ENCODE results near the gene THOC2.
A peak's percentile ranks its signal among the peaks of the same experiment; 100 is the strongest.
"Not testable (repeated sequence)": the region's sequence is repeated elsewhere in the genome, so short reads cannot be mapped to it uniquely, and the experiment has no call there.

The THOC2 gene

GRCh38 chrX:123734079-123734478, 1.2 kb upstream of the THOC2 start:
- DNase-seq = not testable (repeated sequence)

GRCh38 chrX:123731987-123732669, 724 bp downstream of the THOC2 start:
- peak; percentile 28 for DNase-seq

- peak; percentile 33 for DNase-seq
These were observed 1.4 kb downstream of the THOC2 start for GRCh38 chrX:123731258-123731986.

- no peak for DNase-seq
These were observed 4.3 kb downstream of the THOC2 start for GRCh38 chrX:123728554-123728953.

- DNase-seq = no peak
These were observed 4.8 kb downstream of the THOC2 start for GRCh38 chrX:123728016-123728415.

GRCh38 chrX:123722193-123722592, 10.7 kb downstream of the THOC2 start:
- not testable (repeated sequence) for DNase-seq

- no peak for DNase-seq
These were observed 12.4 kb downstream of the THOC2 start for GRCh38 chrX:123720486-123720885.

- DNase-seq = no peak
These were observed 19.0 kb downstream of the THOC2 start for GRCh38 chrX:123713841-123714240.

- DNase-seq = no peak
These were observed 19.4 kb downstream of the THOC2 start for GRCh38 chrX:123713434-123713833.

GRCh38 chrX:123711201-123711600, 21.7 kb downstream of the THOC2 start:
- DNase-seq = not testable (repeated sequence)

GRCh38 chrX:123704781-123705180, 28.1 kb downstream of the THOC2 start:
- no peak for DNase-seq

- DNase-seq = no peak
These were observed 33.8 kb downstream of the THOC2 start for GRCh38 chrX:123698979-123699520.

- DNase-seq = no peak
These were observed 36.5 kb downstream of the THOC2 start for GRCh38 chrX:123696334-123696733.

GRCh38 chrX:123695242-123695641, 37.6 kb downstream of the THOC2 start:
- DNase-seq = no peak

- DNase-seq = no peak
These were observed 41.1 kb downstream of the THOC2 start for GRCh38 chrX:123691776-123692175.

- DNase-seq = no peak
These were observed 44.3 kb downstream of the THOC2 start for GRCh38 chrX:123688524-123688923.

GRCh38 chrX:123685232-123685631, 47.6 kb downstream of the THOC2 start:
- no peak for DNase-seq

- no peak for DNase-seq
These were observed 50.7 kb downstream of the THOC2 start for GRCh38 chrX:123682186-123682585.

- DNase-seq = not testable (repeated sequence)
These were observed 53.0 kb downstream of the THOC2 start for GRCh38 chrX:123679733-123680460.

- no peak for DNase-seq
These were observed 57.7 kb downstream of the THOC2 start for GRCh38 chrX:123675154-123675553.

- DNase-seq = no peak
These were observed 59.0 kb downstream of the THOC2 start for GRCh38 chrX:123673813-123674212.

GRCh38 chrX:123665197-123665596, 67.7 kb downstream of the THOC2 start:
- DNase-seq = no peak

- not testable (repeated sequence) for DNase-seq
These were observed 68.2 kb downstream of the THOC2 start for GRCh38 chrX:123664467-123665167.

Data from stimulated activated CD8-positive, alpha-beta memory T cell treated with anti-CD3 and anti-CD28 coated beads, Interleukin-4, amount 100 ng/mL, for 48 hours (primary cell).